ENCODE results near the gene PPRC1.

The PPRC1 gene

GRCh38 chr10:102146971-102147428, 14.2 kb downstream of the PPRC1 start:
- H3K4me3 ChIP-seq (ENCODE audit: low read length): no peak overlapping the region
- H3K4me1 ChIP-seq (ENCODE audit: insufficient read depth, low read length): peaks cover 7% of the 10 kb centered on the region
- H3K36me3 ChIP-seq (ENCODE audit: insufficient read depth, low read length): peaks cover 64% of the 10 kb centered on the region

GRCh38 chr10:102147561-102147960, 14.7 kb downstream of the PPRC1 start:
- Histone ChIP-seq H3K9me3 (ENCODE audit: low read length) (no peaks in the 10 kb centered on the region), H3K36me3 (ENCODE audit: insufficient read depth, low read length) (peaks cover 63% of the 10 kb centered on the region), H3K4me1 (ENCODE audit: insufficient read depth, low read length) (peaks cover 7% of the 10 kb centered on the region)

More at GRCh38 chr10:102146971-102147428, 14.2 kb downstream of the PPRC1 start:
- Histone ChIP-seq H2AFZ (ENCODE audit: low read depth, low read length) (no peak overlapping the region), H3K9me3 (ENCODE audit: low read length) (no peaks in the 10 kb centered on the region), H3K27me3 (ENCODE audit: insufficient read depth, low read length) (no peaks in the 10 kb centered on the region)

GRCh38 chr10:102148275-102148674, 15.4 kb downstream of the PPRC1 start:
- no peak overlapping the region for H2AFZ ChIP-seq (ENCODE audit: low read depth, low read length)
- no peak overlapping the region for H3K4me3 ChIP-seq (ENCODE audit: low read length)
- H3K9me3 ChIP-seq (ENCODE audit: low read length): no peaks in the 10 kb centered on the region
- no peaks in the 10 kb centered on the region for H3K27me3 ChIP-seq (ENCODE audit: insufficient read depth, low read length)
- peaks cover 11% of the 10 kb centered on the region for H3K4me1 ChIP-seq (ENCODE audit: insufficient read depth, low read length)
- H3K36me3 ChIP-seq (ENCODE audit: insufficient read depth, low read length): peaks cover 58% of the 10 kb centered on the region

More at GRCh38 chr10:102147561-102147960, 14.7 kb downstream of the PPRC1 start:
- no peaks in the 10 kb centered on the region for H3K27me3 ChIP-seq (ENCODE audit: insufficient read depth, low read length)
- H3K4me3 ChIP-seq (ENCODE audit: low read length): no peak overlapping the region
- no peak overlapping the region for H2AFZ ChIP-seq (ENCODE audit: low read depth, low read length)

- peak overlapping the region; percentile 92 for H3K4me3 ChIP-seq (ENCODE audit: low read length)
- peak overlapping the region; percentile 38 for H2AFZ ChIP-seq (ENCODE audit: low read depth, low read length)
- peaks cover 44% of the 10 kb centered on the region for H3K36me3 ChIP-seq (ENCODE audit: insufficient read depth, low read length)
- no peaks in the 10 kb centered on the region for H3K9me3 ChIP-seq (ENCODE audit: low read length)
- no peaks in the 10 kb centered on the region for H3K27me3 ChIP-seq (ENCODE audit: insufficient read depth, low read length)
- H3K4me1 ChIP-seq (ENCODE audit: insufficient read depth, low read length): peaks cover 14% of the 10 kb centered on the region
Observed at GRCh38 chr10:102150970-102151773, 18.3 kb downstream of the PPRC1 start.

- peaks cover 14% of the 10 kb centered on the region for H3K4me1 ChIP-seq (ENCODE audit: insufficient read depth, low read length)
- H3K36me3 ChIP-seq (ENCODE audit: insufficient read depth, low read length): peaks cover 43% of the 10 kb centered on the region
- peak within 1 kb of the TSS; percentile 38 for H2AFZ ChIP-seq (ENCODE audit: low read depth, low read length)
- H3K27me3 ChIP-seq (ENCODE audit: insufficient read depth, low read length): no peaks in the 10 kb centered on the region
- peak within 1 kb of the TSS; percentile 92 for H3K4me3 ChIP-seq (ENCODE audit: low read length)
- H3K9me3 ChIP-seq (ENCODE audit: low read length): no peaks in the 10 kb centered on the region
Observed at GRCh38 chr10:102151774-102152544, 19.1 kb downstream of the PPRC1 start, which contains the start of gene NOLC1. Gene NOLC1 (plus strand): TSS chr10:102152389. CDS start chr10:102152411, 22 bp downstream.

GRCh38 chr10:102152545-102152890, 19.7 kb downstream of the PPRC1 start:
- H3K4me1 ChIP-seq (ENCODE audit: insufficient read depth, low read length): peaks cover 14% of the 10 kb centered on the region
- H3K9me3 ChIP-seq (ENCODE audit: low read length): no peaks in the 10 kb centered on the region
- peaks cover 43% of the 10 kb centered on the region for H3K36me3 ChIP-seq (ENCODE audit: insufficient read depth, low read length)
- H3K27me3 ChIP-seq (ENCODE audit: insufficient read depth, low read length): no peaks in the 10 kb centered on the region
- H2AFZ ChIP-seq (ENCODE audit: low read depth, low read length): peak overlapping the region; percentile 24
- peak overlapping the region; percentile 92 for H3K4me3 ChIP-seq (ENCODE audit: low read length)

- peak overlapping the region; percentile 92 for H3K4me3 ChIP-seq (ENCODE audit: low read length)
- H3K36me3 ChIP-seq (ENCODE audit: insufficient read depth, low read length): peaks cover 42% of the 10 kb centered on the region
Observed at GRCh38 chr10:102153093-102153620, 20.3 kb downstream of the PPRC1 start.

GRCh38 chr10:102154466-102155116, 21.8 kb downstream of the PPRC1 start:
- H2AFZ ChIP-seq (ENCODE audit: low read depth, low read length): no peak overlapping the region
- no peak overlapping the region for H3K4me3 ChIP-seq (ENCODE audit: low read length)
- H3K9me3 ChIP-seq (ENCODE audit: low read length): no peaks in the 10 kb centered on the region
- H3K36me3 ChIP-seq (ENCODE audit: insufficient read depth, low read length): peaks cover 43% of the 10 kb centered on the region
- peaks cover 14% of the 10 kb centered on the region for H3K4me1 ChIP-seq (ENCODE audit: insufficient read depth, low read length)
- H3K27me3 ChIP-seq (ENCODE audit: insufficient read depth, low read length): no peaks in the 10 kb centered on the region

More at GRCh38 chr10:102153093-102153620, 20.3 kb downstream of the PPRC1 start:
- Histone ChIP-seq H3K4me1 (ENCODE audit: insufficient read depth, low read length) (peaks cover 14% of the 10 kb centered on the region), H3K9me3 (ENCODE audit: low read length) (no peaks in the 10 kb centered on the region), H3K27me3 (ENCODE audit: insufficient read depth, low read length) (no peaks in the 10 kb centered on the region), H2AFZ (ENCODE audit: low read depth, low read length) (no peak overlapping the region)

- H3K4me3 ChIP-seq (ENCODE audit: low read length): no peak overlapping the region
- peaks cover 61% of the 10 kb centered on the region for H3K36me3 ChIP-seq (ENCODE audit: insufficient read depth, low read length)
- no peaks in the 10 kb centered on the region for H3K9me3 ChIP-seq (ENCODE audit: low read length)
- H3K4me1 ChIP-seq (ENCODE audit: insufficient read depth, low read length): peaks cover 7% of the 10 kb centered on the region
- no peaks in the 10 kb centered on the region for H3K27me3 ChIP-seq (ENCODE audit: insufficient read depth, low read length)
- H2AFZ ChIP-seq (ENCODE audit: low read depth, low read length): no peak overlapping the region
Observed at GRCh38 chr10:102157224-102157623, 24.4 kb downstream of the PPRC1 start.

- no peaks in the 10 kb centered on the region for H3K27me3 ChIP-seq (ENCODE audit: insufficient read depth, low read length)
- no peaks in the 10 kb centered on the region for H3K4me1 ChIP-seq (ENCODE audit: insufficient read depth, low read length)
- no peak overlapping the region for H3K4me3 ChIP-seq (ENCODE audit: low read length)
- no peak overlapping the region for H2AFZ ChIP-seq (ENCODE audit: low read depth, low read length)
- H3K36me3 ChIP-seq (ENCODE audit: insufficient read depth, low read length): peaks cover 75% of the 10 kb centered on the region
- H3K9me3 ChIP-seq (ENCODE audit: low read length): no peaks in the 10 kb centered on the region
Observed at GRCh38 chr10:102159051-102159597, 26.3 kb downstream of the PPRC1 start.

- no peaks in the 10 kb centered on the region for H3K27me3 ChIP-seq (ENCODE audit: insufficient read depth, low read length)
- no peaks in the 10 kb centered on the region for H3K9me3 ChIP-seq (ENCODE audit: low read length)
- H2AFZ ChIP-seq (ENCODE audit: low read depth, low read length): no peak overlapping the region
- H3K36me3 ChIP-seq (ENCODE audit: insufficient read depth, low read length): peaks cover 75% of the 10 kb centered on the region
- no peak overlapping the region for H3K4me3 ChIP-seq (ENCODE audit: low read length)
- no peaks in the 10 kb centered on the region for H3K4me1 ChIP-seq (ENCODE audit: insufficient read depth, low read length)
Observed at GRCh38 chr10:102159831-102160230, 27.0 kb downstream of the PPRC1 start.

GRCh38 chr10:102163342-102163989, 30.6 kb downstream of the PPRC1 start:
- Histone ChIP-seq H3K27me3 (ENCODE audit: insufficient read depth, low read length) (no peaks in the 10 kb centered on the region), H2AFZ (ENCODE audit: low read depth, low read length) (no peak overlapping the region), H3K4me3 (ENCODE audit: low read length) (no peak overlapping the region), H3K36me3 (ENCODE audit: insufficient read depth, low read length) (peaks cover 50% of the 10 kb centered on the region), H3K4me1 (ENCODE audit: insufficient read depth, low read length) (no peaks in the 10 kb centered on the region), H3K9me3 (ENCODE audit: low read length) (no peaks in the 10 kb centered on the region)
